Adrenal gland (tissue), 12 donors: ENCODE data around the gene NR3C1. TPM values are rescaled to one million over a fixed set of nuclear protein-coding genes. Genes with fewer than 3 reads are reported as not detected.

Experiments
- DNase-seq, 7 donors: peaks; one replicate each; pipeline ENCODE4 v3.0.0-alpha.2; 2019 to 2020
- H3K27ac ChIP-seq, 5 donors: fragments of 200-600 bp; sonication (generic) in 4 of 5; 1 replicate in 3 of 5; 2 replicates in 2 of 5; pipeline versions ENCODE4 v1.5.1 to v1.8.0; 2016 to 2020; ENCODE audit warnings: mild to moderate bottlenecking in 1 of 5
- H3K27me3 ChIP-seq: fragments of 200-600 bp; 2 replicates; pipeline ENCODE4 v1.8.0; 2021
- H3K36me3 ChIP-seq, 2 donors: fragments of 200-600 bp; replicated peaks in 1 of 2; 1 replicate in 1 of 2; 2 replicates in 1 of 2; pipeline versions ENCODE4 v1.5.1 to v1.8.0; 2018 to 2022
- H3K4me1 ChIP-seq, 2 donors: fragments of 200-600 bp; replicated peaks in 1 of 2; 1 replicate in 1 of 2; 2 replicates in 1 of 2; pipeline versions ENCODE4 v1.5.1 to v1.8.0; 2018 to 2021
- H3K4me3 ChIP-seq, 4 donors: fragments of 200-600 bp; sonication (generic) in 3 of 4; one replicate each; pipeline ENCODE4 v1.5.1; 2016 to 2018
- H3K9me3 ChIP-seq, 3 donors: fragments of 200-600 bp; sonication (generic) in 1 of 3; replicated peaks in 1 of 3; 1 replicate in 2 of 3; 2 replicates in 1 of 3; pipeline versions ENCODE4 v1.5.1 to v1.8.0; 2016 to 2021
- POLR2A ChIP-seq, 2 donors: fragments of 450-650 bp; IDR thresholded peaks; one replicate each; pipeline ENCODE4 v1.6.1; 2017; ENCODE audit warnings: antibody characterized with exemption in 2 of 2, mild to moderate bottlenecking in 2 of 2, moderate library complexity in 1 of 2
- WGBS, 4 donors: extraction: QIAGEN DNeasy Blood & Tissue Kit in 2 of 4; methylation state at CpG; one replicate each; pipeline versions ENCODE4 v1.1.5 to v1.1.7; 2013 to 2017; 5-methylcytosine and 5-hydroxymethylcytosine counted together
- intact Hi-C, 2 donors: fragments of 100-400 bp; cut with DNase I; formaldehyde crosslinking; loops; one replicate each; pipeline versions ENCODE4 v1.14.1 to v1.15.0; 2022 to 2023
- polyA plus RNA-seq, 3 donors: library from polyadenylated mRNA; stranded (reverse); fragments of 200-250 nt in 2 of 3; fragments of 350-450 nt in 1 of 3; fragmentation: Illumina TruSeq in 1 of 3; extraction: RNeasy Lipid Tissue Mini Kit (QIAGEN cat#74804) in 1 of 3; gene quantifications; one replicate each; pipeline ENCODE4 v1.2.3, GENCODE V29; 2013 to 2014
- total RNA-seq, 9 donors: library from RNA; depleted of rRNA in 4 of 9; stranded (reverse); fragments of >200 nt in 4 of 9; fragments of 120-200 nt in 1 of 9; fragmentation: NEBNext Ultra II Directional in 1 of 9; extraction: Animal tissue kit (Norgen Biotek cat#: 25700) in 1 of 9; gene quantifications; one replicate each; pipeline versions ENCODE4 v1.1.0 to v1.2.4, GENCODE V29; 2013 to 2023
- TF ChIP-seq, protein P1 (sequence below), 6 experiments: fragments of 450-650 bp in 4 of 6; fragments of 200-600 bp in 2 of 6; sonication (generic) in 1 of 6; IDR thresholded peaks; 1 replicate in 5 of 6; 2 replicates in 1 of 6; pipeline versions ENCODE4 v1.5.1 to v1.8.0; 2016 to 2021; ENCODE audit warnings: antibody characterized with exemption in 6 of 6, mild to moderate bottlenecking in 2 of 6, moderate library complexity in 1 of 6
- donor health status: healthy with polysubstance abuse.
- donor health status: Bipolar disorder and iron deficiency.
- donor health status: DM: yes; HTN: yes; CAD: no.
- donor health status: DM: no; HTN: no; CAD: no.
- donor health status: DM: no; HTN: no; CAD: no.
- donor health status: DM: yes; HTN: yes; CAD: no.

Gene NR3C1
- total and polyA plus RNA-seq, 12 donors = 7.5 to 35.5 (median 24.5) TPM

DNA sequence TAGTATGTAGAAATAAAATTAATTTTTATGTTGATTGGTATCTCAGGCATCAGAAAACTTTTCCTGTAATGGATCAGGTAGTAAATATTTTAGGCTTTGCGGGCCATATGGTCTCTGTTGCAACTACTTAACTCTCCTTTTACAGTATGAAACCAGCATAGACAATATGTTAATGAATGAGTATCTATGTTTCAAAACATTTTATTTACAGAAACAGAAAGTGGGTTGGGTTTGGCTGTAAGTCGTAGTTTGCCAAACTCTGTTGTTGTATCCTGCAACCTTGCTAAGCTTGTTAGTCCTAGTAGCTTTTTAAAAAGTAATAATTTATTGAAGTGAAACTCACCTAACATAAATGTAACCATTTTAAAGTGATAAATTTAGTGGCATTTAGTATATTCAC lies 132.1 kb downstream of the NR3C1 start:
- Histone ChIP-seq H3K4me1 (no peaks in the 10 kb centered on the region), H3K27ac (no peak overlapping the region), H3K9me3 (no peaks in the 10 kb centered on the region), H3K36me3 (no peaks in the 10 kb centered on the region), H3K27me3 (no peaks in the 10 kb centered on the region), H3K4me3 (no peak overlapping the region)
- DNase-seq = no peak
- TF ChIP-seq POLR2A (IDR thresholded peaks at IDR 0.05) = no peak
- TF ChIP-seq, protein P1, sequence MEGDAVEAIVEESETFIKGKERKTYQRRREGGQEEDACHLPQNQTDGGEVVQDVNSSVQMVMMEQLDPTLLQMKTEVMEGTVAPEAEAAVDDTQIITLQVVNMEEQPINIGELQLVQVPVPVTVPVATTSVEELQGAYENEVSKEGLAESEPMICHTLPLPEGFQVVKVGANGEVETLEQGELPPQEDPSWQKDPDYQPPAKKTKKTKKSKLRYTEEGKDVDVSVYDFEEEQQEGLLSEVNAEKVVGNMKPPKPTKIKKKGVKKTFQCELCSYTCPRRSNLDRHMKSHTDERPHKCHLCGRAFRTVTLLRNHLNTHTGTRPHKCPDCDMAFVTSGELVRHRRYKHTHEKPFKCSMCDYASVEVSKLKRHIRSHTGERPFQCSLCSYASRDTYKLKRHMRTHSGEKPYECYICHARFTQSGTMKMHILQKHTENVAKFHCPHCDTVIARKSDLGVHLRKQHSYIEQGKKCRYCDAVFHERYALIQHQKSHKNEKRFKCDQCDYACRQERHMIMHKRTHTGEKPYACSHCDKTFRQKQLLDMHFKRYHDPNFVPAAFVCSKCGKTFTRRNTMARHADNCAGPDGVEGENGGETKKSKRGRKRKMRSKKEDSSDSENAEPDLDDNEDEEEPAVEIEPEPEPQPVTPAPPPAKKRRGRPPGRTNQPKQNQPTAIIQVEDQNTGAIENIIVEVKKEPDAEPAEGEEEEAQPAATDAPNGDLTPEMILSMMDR (IDR thresholded peaks at IDR 0.05) = no peak
- 90 to 97% (median 94%) methylated on average over 2 of the region's 2 CpGs for WGBS, 4 donors
- intact Hi-C loops = no loop called here

GRCh38 chr5:143268388-143268787 lies 135.1 kb downstream of the NR3C1 start:
- Histone ChIP-seq H3K36me3 (no peaks in the 10 kb centered on the region), H3K9me3 (no peaks in the 10 kb centered on the region), H3K4me1 (no peaks in the 10 kb centered on the region), H3K27ac (no peak overlapping the region), H3K4me3 (no peak overlapping the region), H3K27me3 (no peaks in the 10 kb centered on the region)
- TF ChIP-seq, protein P1 (IDR thresholded peaks at IDR 0.05) = no peak
- TF ChIP-seq POLR2A (IDR thresholded peaks at IDR 0.05) = no peak
- WGBS, 4 donors = 86 to 97% (median 89%) methylated on average over 2 of the region's 2 CpGs
- DNase-seq = no peak
- intact Hi-C loops = no loop called here

DNA sequence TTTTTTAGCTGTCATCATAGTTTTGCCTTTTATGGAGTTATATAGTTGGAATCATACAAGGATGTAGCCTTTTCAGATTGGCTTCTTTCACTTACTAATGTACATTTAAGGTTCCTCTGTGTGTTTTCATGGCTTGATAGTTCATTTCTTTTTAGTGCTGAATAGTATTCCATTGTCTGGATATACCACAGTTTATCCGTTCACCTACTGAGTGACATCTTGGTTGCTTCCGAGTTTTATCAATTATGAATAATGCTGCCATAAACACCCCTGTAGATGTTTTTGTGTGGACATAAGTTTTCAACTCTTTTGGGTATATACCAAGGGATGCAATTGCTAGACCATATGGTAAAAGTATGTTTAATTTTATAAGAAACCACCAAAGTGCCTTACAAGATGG lies 136.3 kb downstream of the NR3C1 start:
- Histone ChIP-seq H3K4me1 (no peaks in the 10 kb centered on the region), H3K4me3 (no peak overlapping the region), H3K27me3 (no peaks in the 10 kb centered on the region), H3K27ac (no peak overlapping the region), H3K9me3 (no peaks in the 10 kb centered on the region), H3K36me3 (no peaks in the 10 kb centered on the region)
- intact Hi-C loops = no loop called here
- TF ChIP-seq, protein P1 (IDR thresholded peaks at IDR 0.05) = no peak
- TF ChIP-seq POLR2A (IDR thresholded peaks at IDR 0.05) = no peak
- no peak for DNase-seq
- 90 to 99% (median 95%) methylated on average over 2 of the region's 2 CpGs for WGBS, 4 donors

DNA sequence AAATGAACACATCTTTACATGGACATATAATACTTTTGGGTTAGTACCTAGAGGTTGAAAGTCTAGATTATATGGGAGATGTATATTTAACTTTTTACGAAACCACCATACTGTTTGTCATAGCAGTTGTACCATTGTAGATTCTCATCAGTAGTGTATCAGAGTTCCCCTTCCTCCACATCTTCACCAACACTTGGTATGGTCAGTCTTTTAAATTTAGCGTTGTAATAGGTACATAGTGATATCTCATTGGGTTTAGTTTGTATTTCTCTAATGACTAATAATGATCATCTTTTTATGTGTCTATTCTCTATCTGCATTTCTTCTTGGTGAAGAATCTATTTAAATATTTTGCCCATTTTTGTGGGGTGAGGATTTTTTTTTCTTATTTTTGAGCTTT lies 137.5 kb downstream of the NR3C1 start:
- TF ChIP-seq, protein P1 (IDR thresholded peaks at IDR 0.05) = no peak
- TF ChIP-seq POLR2A (IDR thresholded peaks at IDR 0.05) = no peak
- Histone ChIP-seq H3K4me3 (no peak overlapping the region), H3K27me3 (no peaks in the 10 kb centered on the region), H3K27ac (no peak overlapping the region), H3K36me3 (no peaks in the 10 kb centered on the region), H3K9me3 (no peaks in the 10 kb centered on the region), H3K4me1 (no peaks in the 10 kb centered on the region)
- DNase-seq = no peak
- intact Hi-C loops = no loop called here
- WGBS, 4 donors = 90 to 97% (median 93%) methylated on average over 2 of the region's 2 CpGs
